OCI-LY1 (cell line): Measurements from ENCODE around the gene ZNF747.

ENCODE experiments used
- H2AFZ ChIP-seq: fragments of 200-600 bp; sonication (generic), shearing (Covaris generic); 2 replicates; pipeline ENCODE4 v1.6.0; 2014; ENCODE audit warnings: antibody characterized with exemption, mild to moderate bottlenecking, low read length
- H3F3A ChIP-seq: fragments of 200-600 bp; sonication (generic), shearing (Covaris generic); 2 replicates; pipeline ENCODE4 v1.6.0; 2014; ENCODE audit warnings: mild to moderate bottlenecking, antibody characterized with exemption, low read length, moderate library complexity; ENCODE audit not compliant: insufficient read depth
- H3K27ac ChIP-seq: fragments of 200-600 bp; sonication (generic); 2 replicates; pipeline ENCODE4 v1.5.1; 2014; ENCODE audit warnings: low read length, mixed run types, mild to moderate bottlenecking, low read depth; ENCODE audit not compliant: poor library complexity, severe bottlenecking
- H3K27me3 ChIP-seq: fragments of 200-600 bp; sonication (generic); 2 replicates; pipeline ENCODE4 v1.6.0; 2014; ENCODE audit warnings: antibody characterized with exemption, mild to moderate bottlenecking, low read length, moderate library complexity; ENCODE audit not compliant: insufficient read depth
- H3K36me3 ChIP-seq: fragments of 200-600 bp; sonication (generic); 2 replicates; pipeline ENCODE4 v1.6.1; 2014; ENCODE audit warnings: mild to moderate bottlenecking, antibody characterized with exemption, low read length, moderate library complexity, mixed read lengths; ENCODE audit not compliant: insufficient read depth
- H3K4me1 ChIP-seq: fragments of 200-600 bp; sonication (generic); 2 replicates; pipeline ENCODE4 v1.5.1; 2014; ENCODE audit warnings: mild to moderate bottlenecking, low read length, moderate library complexity; ENCODE audit not compliant: insufficient read depth, severe bottlenecking
- H3K4me2 ChIP-seq: fragments of 200-600 bp; sonication (generic), shearing (Covaris generic); 2 replicates; pipeline ENCODE4 v1.6.1; 2014; ENCODE audit warnings: low read length
- H3K4me3 ChIP-seq: fragments of 200-600 bp; sonication (generic); 2 replicates; pipeline ENCODE4 v1.5.1; 2014; ENCODE audit warnings: low read length, low read depth, mild to moderate bottlenecking, mixed read lengths; ENCODE audit not compliant: poor library complexity, severe bottlenecking
- H3K79me2 ChIP-seq: fragments of 200-600 bp; shearing (Covaris generic); 2 replicates; pipeline ENCODE4 v1.6.1; 2016; ENCODE audit warnings: mixed run types, low read length, mixed read lengths; ENCODE audit not compliant: insufficient read depth
- H3K9ac ChIP-seq: fragments of 200-600 bp; sonication (generic), shearing (Covaris generic); 2 replicates; pipeline ENCODE4 v1.6.1; 2014; ENCODE audit warnings: mild to moderate bottlenecking, low read length, mixed read lengths
- H3K9me2 ChIP-seq: fragments of 200-600 bp; sonication (generic), shearing (Covaris generic); 2 replicates; pipeline ENCODE4 v1.6.1; 2014; ENCODE audit warnings: low read depth, mild to moderate bottlenecking, low read length, mixed read lengths
- H3K9me3 ChIP-seq: fragments of 200-600 bp; shearing (Covaris generic); 2 replicates; pipeline ENCODE4 v1.6.1; 2014; ENCODE audit warnings: low read length, mixed read lengths
- H4K20me1 ChIP-seq: fragments of 200-600 bp; sonication (generic), shearing (Covaris generic); 2 replicates; pipeline ENCODE4 v1.6.0; 2016; ENCODE audit warnings: mild to moderate bottlenecking, low read length; ENCODE audit not compliant: insufficient read depth
- CTCF ChIP-seq: fragments of 200-600 bp; sonication (generic), shearing (Covaris generic); IDR thresholded peaks from 2 replicates; pipeline ENCODE4 v1.5.1; 2017; ENCODE audit warnings: mild to moderate bottlenecking, antibody characterized with exemption, low read length, moderate library complexity, mixed read lengths
- EZH2 ChIP-seq: fragments of 200-600 bp; sonication (generic), shearing (Covaris generic); IDR thresholded peaks from 2 replicates; pipeline ENCODE4 v1.8.0; 2017; ENCODE audit warnings: borderline replicate concordance, mixed run types, mild to moderate bottlenecking, antibody characterized with exemption, low read length, moderate library complexity, mixed read lengths

Gene ZNF747

GRCh38 chr16:30559690-30560089 is 25.0 kb upstream of the ZNF747 start:
- no peaks in the 10 kb centered on the region for H3K9me2 ChIP-seq
- H3K4me1 ChIP-seq: peaks cover 21% of the 10 kb centered on the region
- no peaks in the 10 kb centered on the region for H3K9me3 ChIP-seq
- H3K27ac ChIP-seq: no peak overlapping the region
- no peaks in the 10 kb centered on the region for H4K20me1 ChIP-seq
- TF ChIP-seq EZH2 (no peak), CTCF (no peak)
- peaks cover 18% of the 10 kb centered on the region; the same call in 1 of the 2 replicates for H3K36me3 ChIP-seq
- no peaks in the 10 kb centered on the region for H3K27me3 ChIP-seq
- H3K9ac ChIP-seq: no peak overlapping the region
- no peak overlapping the region for H3K4me2 ChIP-seq
- 0 out of 2 replicates have a peak, but pooled peaks cover 4% of the 10 kb centered on the region for H3K79me2 ChIP-seq
- 0 out of 2 replicates have a peak, but pooled peaks cover 3% of the 10 kb centered on the region for H3F3A ChIP-seq
- no peak overlapping the region for H2AFZ ChIP-seq
- H3K4me3 ChIP-seq: no peak overlapping the region

GRCh38 chr16:30558789-30559377 is 24.2 kb upstream of the ZNF747 start:
- TF ChIP-seq EZH2: no peak
- no peak for TF ChIP-seq CTCF
- peaks cover 26% of the 10 kb centered on the region for H3K36me3 ChIP-seq
- H3K9me2 ChIP-seq: no peaks in the 10 kb centered on the region
- peak overlapping the region; percentile 19; the same call in 1 of the 2 replicates for H3K9ac ChIP-seq
- 0 out of 2 replicates have a peak, but pooled peaks cover 4% of the 10 kb centered on the region for H3K79me2 ChIP-seq
- no peak overlapping the region for H2AFZ ChIP-seq
- H3K4me2 ChIP-seq: peak overlapping the region; percentile 61
- H3K4me1 ChIP-seq: peaks cover 21% of the 10 kb centered on the region
- H3F3A ChIP-seq: 0 out of 2 replicates have a peak, but pooled peaks cover 3% of the 10 kb centered on the region
- H3K9me3 ChIP-seq: no peaks in the 10 kb centered on the region
- H3K27ac ChIP-seq: peak overlapping the region; percentile 39
- H3K27me3 ChIP-seq: no peaks in the 10 kb centered on the region
- H3K4me3 ChIP-seq: peak overlapping the region; percentile 82
- no peaks in the 10 kb centered on the region for H4K20me1 ChIP-seq

GRCh38 chr16:30557957-30558788 is 23.5 kb upstream of the ZNF747 start, which contains the start of gene ZNF764:
ZNF764 (minus strand) TSS chr16:30558374; CDS start chr16:30558182, 192 bp downstream.
- Histone ChIP-seq H3K9me2 (no peaks in the 10 kb centered on the region), H4K20me1 (no peaks in the 10 kb centered on the region), H3K27ac (peak within 1 kb of the TSS; percentile 64), H3K9me3 (no peaks in the 10 kb centered on the region), H3F3A (0 out of 2 replicates have a peak, but pooled peaks cover 3% of the 10 kb centered on the region), H3K36me3 (peaks cover 33% of the 10 kb centered on the region), H3K4me2 (peak within 1 kb of the TSS; percentile 61), H3K79me2 (0 out of 2 replicates have a peak, but pooled peaks cover 4% of the 10 kb centered on the region), H2AFZ (no peak within 1 kb of the TSS), H3K4me3 (peak within 1 kb of the TSS; percentile 82), H3K27me3 (no peaks in the 10 kb centered on the region), H3K9ac (peak within 1 kb of the TSS; percentile 93), H3K4me1 (peaks cover 21% of the 10 kb centered on the region)
- TF ChIP-seq CTCF (peak; percentile 13; the same call in 1 of the 2 replicates), EZH2 (no peak)
